ENCODE data around the gene BAZ2B. TPM values are rescaled to one million over a fixed set of nuclear protein-coding genes. Genes with fewer than 3 reads are reported as not detected.

The BAZ2B gene
- total RNA-seq, 1 experiment from 2014 or later: 19.9 TPM

DNA sequence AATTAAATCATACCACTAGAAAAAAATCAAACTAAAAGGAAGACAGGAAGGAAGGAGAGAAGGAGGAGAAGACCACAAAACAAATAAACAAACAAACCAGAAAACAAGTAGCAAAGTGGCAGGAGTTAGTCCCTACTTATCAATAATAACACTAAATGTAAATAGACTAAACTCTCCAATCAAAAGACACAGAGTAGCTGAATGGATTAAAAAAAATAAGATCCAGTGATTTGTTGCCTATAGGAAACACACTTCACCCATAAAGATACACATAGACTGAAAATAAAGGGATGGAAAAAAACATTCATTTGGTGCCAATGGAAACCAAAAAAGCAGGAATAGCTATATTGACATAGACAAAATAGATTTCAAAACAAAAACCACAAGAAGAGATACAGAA, 23.4 kb upstream of the BAZ2B start:
- H3K9ac ChIP-seq (ENCODE audit: low read length): no peak overlapping the region
- no peak overlapping the region for H3K27ac ChIP-seq (ENCODE audit: low read depth, low read length)
- no peaks in the 10 kb centered on the region for H3K9me2 ChIP-seq (ENCODE audit: insufficient read depth)
- ChIA-PET RAD21 (ENCODE audit: low non-redundant PET in 1 of 2, low total read pairs in 2 of 2, uncharacterized antibody in 2 of 2, unreplicated experiment in 2 of 2) (no interaction called here), POLR2A (no interaction called here), CTCF (no interaction called here)
- TF ChIP-seq, protein P1, sequence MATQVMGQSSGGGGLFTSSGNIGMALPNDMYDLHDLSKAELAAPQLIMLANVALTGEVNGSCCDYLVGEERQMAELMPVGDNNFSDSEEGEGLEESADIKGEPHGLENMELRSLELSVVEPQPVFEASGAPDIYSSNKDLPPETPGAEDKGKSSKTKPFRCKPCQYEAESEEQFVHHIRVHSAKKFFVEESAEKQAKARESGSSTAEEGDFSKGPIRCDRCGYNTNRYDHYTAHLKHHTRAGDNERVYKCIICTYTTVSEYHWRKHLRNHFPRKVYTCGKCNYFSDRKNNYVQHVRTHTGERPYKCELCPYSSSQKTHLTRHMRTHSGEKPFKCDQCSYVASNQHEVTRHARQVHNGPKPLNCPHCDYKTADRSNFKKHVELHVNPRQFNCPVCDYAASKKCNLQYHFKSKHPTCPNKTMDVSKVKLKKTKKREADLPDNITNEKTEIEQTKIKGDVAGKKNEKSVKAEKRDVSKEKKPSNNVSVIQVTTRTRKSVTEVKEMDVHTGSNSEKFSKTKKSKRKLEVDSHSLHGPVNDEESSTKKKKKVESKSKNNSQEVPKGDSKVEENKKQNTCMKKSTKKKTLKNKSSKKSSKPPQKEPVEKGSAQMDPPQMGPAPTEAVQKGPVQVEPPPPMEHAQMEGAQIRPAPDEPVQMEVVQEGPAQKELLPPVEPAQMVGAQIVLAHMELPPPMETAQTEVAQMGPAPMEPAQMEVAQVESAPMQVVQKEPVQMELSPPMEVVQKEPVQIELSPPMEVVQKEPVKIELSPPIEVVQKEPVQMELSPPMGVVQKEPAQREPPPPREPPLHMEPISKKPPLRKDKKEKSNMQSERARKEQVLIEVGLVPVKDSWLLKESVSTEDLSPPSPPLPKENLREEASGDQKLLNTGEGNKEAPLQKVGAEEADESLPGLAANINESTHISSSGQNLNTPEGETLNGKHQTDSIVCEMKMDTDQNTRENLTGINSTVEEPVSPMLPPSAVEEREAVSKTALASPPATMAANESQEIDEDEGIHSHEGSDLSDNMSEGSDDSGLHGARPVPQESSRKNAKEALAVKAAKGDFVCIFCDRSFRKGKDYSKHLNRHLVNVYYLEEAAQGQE (IDR thresholded peaks at IDR 0.05; ENCODE audit: low read depth): no peak
- TF ChIP-seq RAD21 (IDR thresholded peaks at IDR 0.05; ENCODE audit: low read depth): no peak
- H3K79me2 ChIP-seq (ENCODE audit: insufficient read depth, low read length): no peaks in the 10 kb centered on the region
- ATAC-seq (no peak), DNase-seq (ENCODE audit: low read depth, low spot score) (no peak)
- H2AFZ ChIP-seq (ENCODE audit: low read depth, low read length, poor library complexity, severe bottlenecking): no peak overlapping the region
- H3K9me3 ChIP-seq (ENCODE audit: control insufficient read depth in 1 of 2, insufficient read depth in 1 of 2, low read depth in 1 of 2, low read length in 2 of 2): no peaks in the 10 kb centered on the region
- H4K20me1 ChIP-seq (ENCODE audit: insufficient read depth): peaks cover 3% of the 10 kb centered on the region; the same call in 1 of the 2 replicates
- H3K4me1 ChIP-seq (ENCODE audit: control insufficient read depth in 1 of 2, insufficient read depth in 2 of 2, low read length in 2 of 2): peaks cover 15 to 19% of the 10 kb centered on the region in 2 experiments
- intact Hi-C loops (cut with micrococcal nuclease): no loop called here
- no peaks in the 10 kb centered on the region for H3K27me3 ChIP-seq (ENCODE audit: insufficient read depth, low read length)
- BruUV-seq (replicated peaks): no TSS peak
- H3K36me3 ChIP-seq (ENCODE audit: control insufficient read depth in 1 of 2, insufficient read depth in 2 of 2, low read length in 2 of 2): no peaks in the 10 kb centered on the region
- H3K4me2 ChIP-seq (ENCODE audit: low read length): no peak overlapping the region
- H3K4me3 ChIP-seq (replicated peaks in 1 of 2; ENCODE audit: low read depth in 1 of 2, low read length in 2 of 2): no peak overlapping the region

GRCh38 chr2:159639071-159639470, 22.7 kb upstream of the BAZ2B start:
- H3K79me2 ChIP-seq (ENCODE audit: insufficient read depth, low read length): no peaks in the 10 kb centered on the region
- H3K9ac ChIP-seq (ENCODE audit: low read length): no peak overlapping the region
- H3K4me2 ChIP-seq (ENCODE audit: low read length): no peak overlapping the region; the same call in 1 of the 2 replicates
- no peak overlapping the region for H2AFZ ChIP-seq (ENCODE audit: low read depth, low read length, poor library complexity, severe bottlenecking)
- RAD21 ChIA-PET (ENCODE audit: low non-redundant PET in 1 of 2, low total read pairs in 2 of 2, uncharacterized antibody in 2 of 2, unreplicated experiment in 2 of 2): no interaction called here
- no peak overlapping the region for H3K4me3 ChIP-seq (replicated peaks in 1 of 2; ENCODE audit: low read depth in 1 of 2, low read length in 2 of 2)
- CTCF ChIA-PET: no interaction called here
- DNase-seq (ENCODE audit: low read depth, low spot score) (no peak), ATAC-seq (no peak)
- BruUV-seq (replicated peaks): no TSS peak
- intact Hi-C loops (cut with micrococcal nuclease): no loop called here
- H3K27ac ChIP-seq (ENCODE audit: low read depth, low read length): no peak overlapping the region
- no peaks in the 10 kb centered on the region for H3K9me3 ChIP-seq (ENCODE audit: control insufficient read depth in 1 of 2, insufficient read depth in 1 of 2, low read depth in 1 of 2, low read length in 2 of 2)
- H3K4me1 ChIP-seq (ENCODE audit: control insufficient read depth in 1 of 2, insufficient read depth in 2 of 2, low read length in 2 of 2): peaks cover 15 to 19% of the 10 kb centered on the region in 2 experiments
- H3K27me3 ChIP-seq (ENCODE audit: insufficient read depth, low read length): no peaks in the 10 kb centered on the region
- no peaks in the 10 kb centered on the region for H3K9me2 ChIP-seq (ENCODE audit: insufficient read depth)
- H4K20me1 ChIP-seq (ENCODE audit: insufficient read depth): peaks cover 3% of the 10 kb centered on the region; the same call in 1 of the 2 replicates
- POLR2A ChIA-PET: no interaction called here
- no peaks in the 10 kb centered on the region for H3K36me3 ChIP-seq (ENCODE audit: control insufficient read depth in 1 of 2, insufficient read depth in 2 of 2, low read length in 2 of 2)
- TF ChIP-seq CBX3 (IDR thresholded peaks at IDR 0.05; ENCODE audit: low read depth) (no peak), SIN3A (IDR thresholded peaks at IDR 0.05; ENCODE audit: low read depth) (no peak), ZNF274 (IDR thresholded peaks at IDR 0.05; ENCODE audit: low read depth, low read length) (no peak), EGR1 (IDR thresholded peaks at IDR 0.05; ENCODE audit: low read depth) (no peak), ELF1 (IDR thresholded peaks at IDR 0.05; ENCODE audit: borderline replicate concordance, low read depth) (no peak), SP1 (IDR thresholded peaks at IDR 0.05; ENCODE audit: low read depth) (no peak)
- TF ChIP-seq, protein P2, sequence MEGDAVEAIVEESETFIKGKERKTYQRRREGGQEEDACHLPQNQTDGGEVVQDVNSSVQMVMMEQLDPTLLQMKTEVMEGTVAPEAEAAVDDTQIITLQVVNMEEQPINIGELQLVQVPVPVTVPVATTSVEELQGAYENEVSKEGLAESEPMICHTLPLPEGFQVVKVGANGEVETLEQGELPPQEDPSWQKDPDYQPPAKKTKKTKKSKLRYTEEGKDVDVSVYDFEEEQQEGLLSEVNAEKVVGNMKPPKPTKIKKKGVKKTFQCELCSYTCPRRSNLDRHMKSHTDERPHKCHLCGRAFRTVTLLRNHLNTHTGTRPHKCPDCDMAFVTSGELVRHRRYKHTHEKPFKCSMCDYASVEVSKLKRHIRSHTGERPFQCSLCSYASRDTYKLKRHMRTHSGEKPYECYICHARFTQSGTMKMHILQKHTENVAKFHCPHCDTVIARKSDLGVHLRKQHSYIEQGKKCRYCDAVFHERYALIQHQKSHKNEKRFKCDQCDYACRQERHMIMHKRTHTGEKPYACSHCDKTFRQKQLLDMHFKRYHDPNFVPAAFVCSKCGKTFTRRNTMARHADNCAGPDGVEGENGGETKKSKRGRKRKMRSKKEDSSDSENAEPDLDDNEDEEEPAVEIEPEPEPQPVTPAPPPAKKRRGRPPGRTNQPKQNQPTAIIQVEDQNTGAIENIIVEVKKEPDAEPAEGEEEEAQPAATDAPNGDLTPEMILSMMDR (IDR thresholded peaks at IDR 0.05 in 2 of 3, conservative IDR thresholded peaks at IDR 0.05 in 1 of 3; ENCODE audit: borderline replicate concordance in 1 of 3, insufficient read depth in 1 of 3, low read depth in 2 of 3, low read length in 2 of 3): no peak
- TF ChIP-seq, protein P3, sequence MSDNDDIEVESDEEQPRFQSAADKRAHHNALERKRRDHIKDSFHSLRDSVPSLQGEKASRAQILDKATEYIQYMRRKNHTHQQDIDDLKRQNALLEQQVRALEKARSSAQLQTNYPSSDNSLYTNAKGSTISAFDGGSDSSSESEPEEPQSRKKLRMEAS (IDR thresholded peaks at IDR 0.05): no peak
- TF ChIP-seq, protein P4, sequence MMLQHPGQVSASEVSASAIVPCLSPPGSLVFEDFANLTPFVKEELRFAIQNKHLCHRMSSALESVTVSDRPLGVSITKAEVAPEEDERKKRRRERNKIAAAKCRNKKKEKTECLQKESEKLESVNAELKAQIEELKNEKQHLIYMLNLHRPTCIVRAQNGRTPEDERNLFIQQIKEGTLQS (IDR thresholded peaks at IDR 0.05): no peak
- TF ChIP-seq, protein P1 (IDR thresholded peaks at IDR 0.05; ENCODE audit: low read depth): no peak
